Calu3 (cell line): ENCODE data around the gene KBTBD13. TPM values are rescaled to one million over a fixed set of nuclear protein-coding genes. Genes with fewer than 3 reads are reported as not detected.

Experiments
- BruUV-seq: library from RNA; stranded (reverse); fragments of 400-500 nt; replicated peaks from 2 replicates; lab custom pipeline; 2021; lab: Mats Ljungman, UMichigan
- CTCF ChIA-PET: fragments of 300-600 bp; sonication (Branson Sonifier 250); formaldehyde crosslinking; loops from one replicate; lab custom pipeline; 2022; ENCODE audit warnings: antibody characterized with exemption; lab: Charles Lee
- DNase-seq: peaks from one replicate; pipeline ENCODE4 v3.0.0; 2022
- H3K27ac Mint-ChIP-seq: one replicate; pipeline ENCODE4 v1.8.0; 2022; ENCODE audit warnings: mixed read lengths; ENCODE audit not compliant: unreplicated experiment
- H3K27me3 Mint-ChIP-seq: one replicate; pipeline ENCODE4 v1.8.0; 2022; ENCODE audit warnings: mixed read lengths; ENCODE audit not compliant: unreplicated experiment
- H3K36me3 Mint-ChIP-seq: one replicate; pipeline ENCODE4 v1.8.0; 2022; ENCODE audit warnings: mild to moderate bottlenecking, moderate library complexity, mixed read lengths; ENCODE audit not compliant: insufficient read depth, unreplicated experiment
- H3K4me1 Mint-ChIP-seq: one replicate; pipeline ENCODE4 v1.8.0; 2022; ENCODE audit warnings: mild to moderate bottlenecking, low read depth, mixed read lengths; ENCODE audit not compliant: unreplicated experiment
- H3K4me3 Mint-ChIP-seq: one replicate; pipeline ENCODE4 v1.8.0; 2022; ENCODE audit warnings: mild to moderate bottlenecking, low read depth, moderate library complexity, mixed read lengths; ENCODE audit not compliant: unreplicated experiment
- H3K9me3 Mint-ChIP-seq: one replicate; pipeline ENCODE4 v1.8.0; 2022; ENCODE audit warnings: low read depth, mixed read lengths; ENCODE audit not compliant: unreplicated experiment
- intact Hi-C: fragments of 100-400 bp; cut with micrococcal nuclease; formaldehyde crosslinking; loops from one replicate; pipeline ENCODE4 v1.10.0; 2022; ENCODE audit not compliant: unreplicated experiment
- total RNA-seq: library from RNA; stranded (reverse); gene quantifications from 2 replicates; pipeline ENCODE4 v1.2.3, GENCODE V29; 2022
- TF ChIP-seq, protein P1 (sequence below): fragments of 200-600 bp; IDR thresholded peaks from one replicate; pipeline ENCODE4 v1.8.0; 2022; ENCODE audit warnings: antibody characterized with exemption; ENCODE audit not compliant: unreplicated experiment

Gene KBTBD13
- total RNA-seq, 1 experiment from 2014 or later, result not detected

DNA sequence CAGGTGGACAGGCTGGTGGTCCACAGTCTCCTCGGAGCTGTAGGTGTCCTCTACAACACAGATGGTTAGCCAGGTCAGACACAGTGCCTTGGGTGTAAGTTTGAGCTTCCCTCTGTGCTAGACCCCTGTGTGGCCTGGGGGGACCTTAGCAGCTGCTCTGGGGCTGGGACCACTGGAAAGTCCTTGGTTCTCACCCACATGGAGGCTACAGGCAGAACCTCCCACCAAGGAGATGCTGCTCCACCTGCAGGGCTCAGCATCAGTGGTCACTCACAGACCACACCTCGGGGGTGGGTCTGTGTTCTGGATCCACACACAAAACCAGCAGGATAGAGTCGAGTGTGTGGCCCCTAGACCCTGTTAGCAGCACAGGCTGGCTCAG, 17.2 kb upstream of the KBTBD13 start:
- H3K9me3 Mint-ChIP-seq, result no peaks in the 10 kb centered on the region
- H3K4me3 Mint-ChIP-seq, result no peak overlapping the region
- DNase-seq, result no peak
- peaks cover 21% of the 10 kb centered on the region for H3K36me3 Mint-ChIP-seq
- intact Hi-C loops, result no loop called here
- H3K27ac Mint-ChIP-seq, result no peak overlapping the region
- H3K4me1 Mint-ChIP-seq, result peaks cover 53% of the 10 kb centered on the region
- TF ChIP-seq, protein P1, sequence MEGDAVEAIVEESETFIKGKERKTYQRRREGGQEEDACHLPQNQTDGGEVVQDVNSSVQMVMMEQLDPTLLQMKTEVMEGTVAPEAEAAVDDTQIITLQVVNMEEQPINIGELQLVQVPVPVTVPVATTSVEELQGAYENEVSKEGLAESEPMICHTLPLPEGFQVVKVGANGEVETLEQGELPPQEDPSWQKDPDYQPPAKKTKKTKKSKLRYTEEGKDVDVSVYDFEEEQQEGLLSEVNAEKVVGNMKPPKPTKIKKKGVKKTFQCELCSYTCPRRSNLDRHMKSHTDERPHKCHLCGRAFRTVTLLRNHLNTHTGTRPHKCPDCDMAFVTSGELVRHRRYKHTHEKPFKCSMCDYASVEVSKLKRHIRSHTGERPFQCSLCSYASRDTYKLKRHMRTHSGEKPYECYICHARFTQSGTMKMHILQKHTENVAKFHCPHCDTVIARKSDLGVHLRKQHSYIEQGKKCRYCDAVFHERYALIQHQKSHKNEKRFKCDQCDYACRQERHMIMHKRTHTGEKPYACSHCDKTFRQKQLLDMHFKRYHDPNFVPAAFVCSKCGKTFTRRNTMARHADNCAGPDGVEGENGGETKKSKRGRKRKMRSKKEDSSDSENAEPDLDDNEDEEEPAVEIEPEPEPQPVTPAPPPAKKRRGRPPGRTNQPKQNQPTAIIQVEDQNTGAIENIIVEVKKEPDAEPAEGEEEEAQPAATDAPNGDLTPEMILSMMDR, result no peak
- no peaks in the 10 kb centered on the region for H3K27me3 Mint-ChIP-seq
- CTCF ChIA-PET, result no interaction called here
- no TSS peak for BruUV-seq

DNA sequence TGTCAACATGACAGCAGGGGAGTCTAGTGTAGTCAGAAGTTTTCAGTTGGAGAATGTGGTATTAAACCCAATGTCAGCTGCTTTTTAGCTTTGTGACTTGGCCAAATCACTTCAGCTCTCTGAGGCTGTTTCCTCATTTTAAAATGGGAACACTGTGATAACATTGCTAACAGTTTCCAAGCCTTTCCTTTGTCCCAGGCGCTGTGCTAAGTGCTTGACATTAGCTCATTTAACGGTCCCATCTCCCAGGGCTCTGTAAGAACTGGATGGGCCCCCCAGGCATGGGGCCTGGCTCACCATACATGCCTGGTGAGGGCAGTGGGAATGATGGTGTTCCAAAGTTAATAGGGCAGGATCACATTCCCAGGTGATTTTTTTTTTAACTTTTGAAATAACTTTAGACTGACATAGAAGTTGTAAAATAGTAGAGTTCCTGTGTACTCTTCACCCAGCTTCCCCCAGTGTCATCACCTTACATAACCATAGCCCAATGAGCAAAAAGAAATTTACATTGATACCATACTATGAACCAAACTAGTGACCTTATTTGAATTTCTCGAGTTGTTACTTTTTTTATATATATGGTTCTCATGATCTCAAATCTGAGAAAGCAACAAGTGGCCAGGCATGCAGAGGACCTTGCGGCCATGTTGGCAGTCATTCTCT, 16.5 kb upstream of the KBTBD13 start:
- Mint-ChIP-seq H3K9me3 (no peaks in the 10 kb centered on the region), H3K4me1 (peaks cover 46% of the 10 kb centered on the region), H3K4me3 (no peak overlapping the region), H3K27ac (no peak overlapping the region), H3K36me3 (peaks cover 21% of the 10 kb centered on the region), H3K27me3 (peaks cover 3% of the 10 kb centered on the region)
- no peak for DNase-seq
- CTCF ChIA-PET, result no interaction called here
- intact Hi-C loops, result no loop called here
- BruUV-seq, result no TSS peak
- TF ChIP-seq, protein P1, result no peak

DNA sequence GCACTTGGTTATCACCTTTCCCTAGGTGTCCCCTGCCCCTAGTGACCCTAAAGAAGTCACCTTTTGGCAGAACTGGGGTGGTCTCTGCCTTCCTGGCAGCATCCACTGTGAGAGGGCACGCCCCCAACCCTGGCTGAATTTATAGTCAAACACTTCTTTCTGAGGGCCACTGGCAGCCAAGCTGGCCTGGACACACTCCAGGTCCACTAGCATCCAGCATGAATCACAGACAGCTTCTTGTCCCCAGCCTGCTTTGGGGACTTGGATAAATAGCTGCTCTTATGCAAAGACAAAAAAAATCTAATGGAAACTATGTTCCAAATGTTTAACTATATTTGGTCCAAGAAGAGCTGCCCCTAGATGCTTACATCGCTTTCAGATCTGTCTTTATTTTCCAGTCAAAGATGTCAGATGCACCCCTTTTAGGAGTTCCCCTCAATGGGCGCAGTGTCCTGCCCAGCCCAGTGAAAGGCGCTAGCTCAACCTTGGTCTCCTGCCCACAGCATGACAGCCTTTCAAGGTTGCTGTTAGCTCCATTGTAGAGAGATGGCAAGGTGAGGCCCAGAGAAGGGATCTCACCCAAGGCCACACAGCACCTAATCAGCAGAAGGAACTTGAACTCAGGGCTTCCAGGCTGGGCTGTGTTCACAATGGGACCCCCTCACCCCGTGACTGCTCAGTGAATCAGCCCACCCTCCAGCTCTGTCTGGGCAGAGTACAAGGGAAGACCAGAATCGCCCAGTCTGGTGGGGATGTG, 15.7 kb upstream of the KBTBD13 start:
- no peaks in the 10 kb centered on the region for H3K9me3 Mint-ChIP-seq
- no peak overlapping the region for H3K27ac Mint-ChIP-seq
- H3K4me3 Mint-ChIP-seq, result no peak overlapping the region
- intact Hi-C loops, result no loop called here
- TF ChIP-seq, protein P1, result no peak
- H3K27me3 Mint-ChIP-seq, result peaks cover 10% of the 10 kb centered on the region
- no TSS peak for BruUV-seq
- CTCF ChIA-PET, result no interaction called here
- H3K4me1 Mint-ChIP-seq, result peaks cover 38% of the 10 kb centered on the region
- peaks cover 17% of the 10 kb centered on the region for H3K36me3 Mint-ChIP-seq
- DNase-seq, result no peak

DNA sequence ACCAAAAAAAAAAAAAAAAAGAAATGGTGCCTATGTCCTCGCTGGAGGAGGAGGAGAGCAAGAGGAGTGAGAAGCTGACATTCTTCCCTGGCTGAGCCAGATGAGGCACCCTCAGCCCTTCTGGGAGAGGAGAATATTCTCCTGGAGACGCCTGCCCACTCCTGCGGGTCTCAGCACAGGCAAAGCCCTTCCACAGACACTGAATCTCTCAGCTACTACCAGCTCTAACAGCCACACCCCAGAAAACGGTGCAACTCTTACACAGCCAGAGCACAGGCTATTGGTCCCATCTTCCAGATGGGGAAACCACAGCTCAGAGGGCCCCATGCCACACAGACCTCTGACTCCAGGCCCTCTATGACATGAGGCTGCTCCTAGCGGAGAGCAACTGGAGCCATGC, 14.5 kb upstream of the KBTBD13 start:
- no peak for DNase-seq
- CTCF ChIA-PET, result interaction anchor here (0.7 to 0.8 kb wide), 2 partner anchors 25 to 172 kb away, joined by 4 read pairs; no protein-coding TSS in a partner anchor
- Mint-ChIP-seq H3K36me3 (peaks cover 8% of the 10 kb centered on the region), H3K4me3 (no peak overlapping the region), H3K4me1 (peaks cover 28% of the 10 kb centered on the region), H3K27ac (no peak overlapping the region), H3K9me3 (no peaks in the 10 kb centered on the region), H3K27me3 (peaks cover 23% of the 10 kb centered on the region)
- no TSS peak for BruUV-seq
- TF ChIP-seq, protein P1, result no peak
- intact Hi-C loops, result no loop called here
